Effector CD4-positive, alpha-beta T cell (primary cell): Measurements from ENCODE around the gene TMEM158. TPM values are rescaled to one million over a fixed set of nuclear protein-coding genes. Genes with fewer than 3 reads are reported as not detected.

Source experiments
- DNase-seq: peaks from one replicate; pipeline ENCODE4 v3.0.0-alpha.2; 2020
- total RNA-seq: gene quantifications from one replicate; lab custom pipeline; 2026; lab: John Stamatoyannopoulos, UW

Gene TMEM158
- not detected for total RNA-seq

DNA sequence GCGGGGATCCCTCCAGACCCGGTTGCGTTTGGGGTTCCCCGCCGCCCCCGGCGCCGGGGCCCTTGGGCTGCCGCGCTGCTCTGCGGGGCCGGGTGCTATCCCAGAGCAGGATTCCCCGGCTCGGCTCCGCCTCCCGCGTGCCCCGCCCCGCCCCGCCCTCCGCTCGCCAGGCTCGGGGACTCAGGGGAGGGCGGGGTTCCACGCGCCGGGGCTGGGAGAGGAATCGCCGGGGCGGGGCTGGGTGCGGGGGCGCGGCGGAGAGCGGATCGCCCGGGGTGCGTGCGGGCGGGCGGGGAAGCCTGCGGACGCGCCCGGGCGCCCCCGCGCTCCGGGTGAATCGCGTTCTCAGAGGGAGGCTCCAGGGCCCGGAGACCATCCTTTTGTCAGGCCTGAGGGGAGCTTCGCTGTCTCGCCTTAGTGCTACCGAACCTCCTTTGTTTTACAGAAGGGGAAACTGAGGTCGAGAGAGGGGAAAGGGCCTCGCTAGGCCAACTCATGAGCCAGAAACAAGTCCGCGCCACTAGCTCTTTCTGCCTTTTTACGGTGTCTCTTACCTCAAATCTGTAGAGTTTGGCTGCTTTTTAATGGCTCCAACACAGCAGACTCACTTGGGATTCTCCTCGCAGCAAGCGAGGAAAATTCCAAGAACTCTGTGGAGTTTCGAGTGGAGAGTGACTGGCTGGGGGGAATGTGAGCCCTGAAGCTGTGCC lies at the start of gene TMEM158:
TMEM158 (minus strand) TSS at position 82 of the 710 bp plus-strand sequence. CDS start 260 bp downstream, outside the sequence.
- peak; percentile 33 for DNase-seq

DNA sequence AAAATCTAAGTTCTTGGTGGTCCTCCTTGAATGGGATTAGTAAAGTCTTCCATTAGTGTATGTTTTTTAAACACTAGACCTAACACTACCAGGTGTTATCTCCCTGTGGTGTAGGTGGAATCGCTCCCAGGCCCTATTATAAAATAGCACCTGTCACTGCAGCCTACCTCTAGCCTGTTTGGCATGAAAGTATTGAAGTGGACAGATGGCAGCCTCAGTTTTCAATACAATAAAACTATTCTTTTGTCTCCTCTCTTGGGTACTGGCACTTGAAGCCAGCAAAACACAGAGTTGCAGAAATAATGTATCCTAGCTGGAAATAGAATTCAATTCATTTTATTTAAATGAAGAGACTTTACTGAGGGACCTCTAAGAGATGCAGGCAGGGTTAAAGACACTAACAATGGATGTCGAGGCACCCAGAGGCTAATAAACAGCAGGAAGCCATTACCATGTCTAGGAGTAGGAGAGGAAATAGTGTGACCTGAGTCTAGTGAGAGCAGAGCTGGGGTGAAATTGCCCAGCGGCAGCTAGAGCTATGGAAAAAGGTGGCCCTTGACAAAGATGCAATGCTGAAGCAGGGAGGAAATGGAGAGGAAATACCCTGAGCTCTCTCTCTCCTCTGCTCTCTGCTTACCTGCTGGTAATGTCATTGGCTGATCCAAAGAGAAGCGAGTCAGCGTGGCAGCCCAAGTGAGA lies 49.1 kb upstream of the TMEM158 start:
- DNase-seq, result no peak

DNA sequence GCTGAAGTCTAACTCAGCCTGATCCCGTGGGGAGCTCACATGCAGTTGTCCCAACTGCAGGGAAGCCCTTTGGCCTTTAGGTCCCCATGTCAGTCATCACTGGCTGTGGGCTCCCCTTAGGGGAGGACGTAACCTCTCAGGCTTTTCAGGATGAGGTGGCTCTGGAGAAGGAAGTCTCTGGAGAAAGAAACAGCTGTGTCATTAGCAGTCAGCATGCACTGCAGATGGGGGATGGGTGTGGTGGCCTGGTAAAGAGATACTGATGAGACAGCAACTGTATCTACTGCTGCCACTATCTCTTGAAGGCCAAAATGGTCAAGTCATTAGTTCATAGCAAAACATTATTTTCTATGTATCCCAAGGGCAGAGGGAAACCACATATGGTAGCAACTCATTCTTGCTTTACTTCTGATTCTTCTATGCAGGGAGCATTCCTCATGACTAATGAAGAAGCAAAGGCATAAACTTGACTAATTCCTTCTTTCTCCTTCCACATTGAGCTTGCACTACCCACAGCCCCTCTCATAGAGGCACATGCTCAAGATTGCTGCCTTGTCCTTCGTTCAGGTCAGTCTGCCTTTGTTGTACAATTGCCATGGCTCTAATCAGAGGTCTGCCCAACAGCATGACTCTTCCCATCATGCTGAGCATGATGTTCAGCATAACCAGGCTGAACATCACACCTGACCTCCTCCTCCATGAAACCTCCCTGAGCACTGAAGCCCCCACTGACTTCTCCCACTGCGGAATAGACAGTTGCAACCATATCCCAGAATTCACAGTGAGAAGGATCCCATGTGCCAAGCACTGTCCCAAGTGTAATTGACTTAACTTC lies 47.8 kb upstream of the TMEM158 start:
- no peak for DNase-seq

DNA sequence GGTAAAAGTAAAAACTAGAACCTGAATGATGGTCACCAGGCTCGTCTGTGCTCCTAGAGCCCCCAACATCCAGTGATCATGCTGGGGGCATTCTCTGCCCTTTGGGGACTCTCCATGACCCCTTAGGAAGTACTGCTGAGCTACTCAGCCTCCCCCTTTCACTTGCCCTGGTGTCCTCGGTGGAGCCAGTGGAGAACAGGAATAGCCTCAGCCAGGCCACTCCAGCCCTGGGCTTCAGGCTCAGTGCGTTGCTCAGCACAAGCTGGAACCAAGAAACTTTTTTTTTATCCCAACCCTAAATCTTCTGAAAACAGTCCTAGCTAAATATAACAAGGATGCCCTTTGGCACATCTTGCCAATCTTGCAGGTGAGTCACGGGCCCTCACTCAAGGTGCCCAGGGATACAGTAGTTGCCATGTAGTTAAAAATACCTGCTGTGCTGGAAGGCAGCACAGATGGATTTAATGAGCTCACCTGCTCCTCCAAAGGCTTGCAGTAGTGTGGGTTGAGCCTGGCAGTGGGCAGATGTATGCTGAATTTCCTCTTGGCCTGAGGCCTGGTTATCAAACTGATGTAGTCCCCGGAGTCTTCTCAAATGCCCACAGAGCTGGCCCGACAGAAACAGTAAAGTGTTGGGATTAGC lies 46.9 kb upstream of the TMEM158 start:
- DNase-seq, result no peak

DNA sequence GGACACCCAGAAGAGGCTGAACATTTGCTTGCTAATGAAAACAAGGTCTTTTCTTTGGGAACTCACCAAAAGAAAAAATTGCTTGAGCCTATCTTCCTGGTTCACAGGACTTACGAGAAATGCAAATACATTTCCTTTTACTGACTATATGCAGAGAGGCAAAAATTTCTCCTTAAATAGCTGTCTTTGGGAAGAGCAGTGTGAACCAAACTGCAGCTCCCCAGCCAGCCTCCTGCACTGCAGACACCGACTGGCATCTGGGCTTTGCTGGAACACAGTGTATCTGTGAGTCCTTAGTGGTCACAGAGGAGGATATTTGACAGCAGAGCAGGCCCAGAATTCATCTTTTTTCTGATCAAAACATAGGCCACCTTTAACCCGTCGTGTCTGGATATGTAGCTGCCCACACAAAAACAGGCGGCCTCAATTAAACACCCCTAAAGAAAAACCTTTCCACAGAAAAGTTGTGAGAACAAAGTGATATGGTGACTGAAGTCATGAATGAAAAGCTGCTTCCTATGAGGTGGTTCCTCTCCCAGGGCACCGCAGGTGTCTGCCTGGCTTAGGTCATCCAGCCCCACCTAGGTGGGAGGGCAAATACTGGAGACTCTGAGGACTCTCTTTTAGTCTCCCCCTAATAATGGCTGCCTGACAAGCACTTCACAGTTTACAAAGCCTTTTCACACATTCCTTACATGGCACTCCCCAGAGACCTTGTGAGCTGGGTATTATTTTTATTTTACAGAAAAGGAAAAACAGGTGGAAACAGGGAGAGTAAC lies 46.1 kb upstream of the TMEM158 start:
- DNase-seq, result no peak

DNA sequence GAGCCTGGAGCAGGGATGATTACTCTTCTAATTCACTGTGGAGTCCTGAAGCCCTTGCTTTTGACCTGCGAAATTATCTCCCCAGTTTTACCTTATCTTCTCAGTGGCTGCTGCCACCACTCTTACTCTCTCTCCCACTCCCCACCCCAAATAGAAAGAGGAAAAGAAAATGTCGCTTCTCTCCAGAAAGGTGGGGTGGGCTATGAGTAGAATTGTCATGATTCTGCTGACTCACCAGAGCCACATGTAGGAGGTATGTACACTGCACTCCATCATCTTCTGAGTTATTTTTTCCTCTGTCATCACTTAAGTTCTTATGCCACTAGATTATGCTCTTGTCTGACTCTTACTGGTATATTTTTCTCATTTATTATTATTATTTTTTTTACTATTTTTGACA lies 43.9 kb upstream of the TMEM158 start:
- DNase-seq, result no peak

DNA sequence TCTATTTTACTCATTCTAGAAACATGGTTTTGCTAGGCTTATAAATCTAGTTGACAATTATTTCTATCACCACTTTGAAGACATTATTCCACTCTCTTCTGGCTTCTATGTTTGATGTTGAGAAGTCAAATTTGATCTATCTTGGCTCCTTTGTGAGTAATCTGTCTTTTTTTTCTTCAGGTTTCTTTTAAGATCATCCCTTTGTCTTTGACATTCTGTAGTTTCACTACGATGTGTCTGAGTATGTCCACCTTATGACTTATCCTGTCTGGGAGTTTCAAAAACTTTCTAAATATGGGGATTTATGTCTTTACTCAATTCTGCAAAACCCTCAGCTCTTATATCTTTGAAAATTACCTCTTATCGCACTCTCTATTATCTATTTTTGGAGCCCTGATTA lies 41.0 kb upstream of the TMEM158 start:
- DNase-seq, result no peak

DNA sequence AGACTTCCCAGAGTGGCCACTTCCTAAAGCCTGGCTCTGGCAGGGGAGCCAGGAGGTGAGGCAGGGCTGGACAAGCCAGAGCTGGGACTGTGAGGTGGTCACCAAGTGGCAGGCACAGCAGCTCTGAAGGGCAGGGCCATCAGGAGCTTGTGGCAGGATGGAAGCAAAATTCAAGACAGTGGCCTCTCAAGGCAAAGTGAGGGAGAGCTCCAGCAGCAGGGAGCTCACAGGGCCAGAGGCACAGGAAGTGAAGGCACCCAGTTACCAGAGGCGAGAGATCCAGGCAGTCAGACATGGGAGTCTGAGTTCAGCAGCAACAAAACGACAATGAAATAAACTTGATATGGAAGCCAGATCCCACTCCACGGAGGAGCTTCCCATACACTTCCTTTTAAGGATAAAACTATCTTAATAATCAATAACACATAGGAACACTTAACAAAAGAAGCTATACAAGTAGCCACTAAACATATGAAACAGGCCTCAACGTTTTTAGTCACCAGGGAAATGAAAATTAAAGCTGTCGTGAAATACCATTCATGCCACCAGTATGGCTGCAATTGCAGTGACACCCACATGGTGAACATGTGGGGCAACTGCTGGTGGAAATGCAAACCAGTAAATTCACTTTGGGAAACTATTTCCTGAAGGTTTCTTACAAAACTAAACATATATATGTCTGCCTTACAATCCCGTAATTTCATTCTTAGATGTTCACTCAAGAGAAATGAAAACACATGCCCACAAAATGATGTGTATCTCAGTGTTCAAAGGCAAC lies 35.4 kb upstream of the TMEM158 start:
- DNase-seq, result no peak

DNA sequence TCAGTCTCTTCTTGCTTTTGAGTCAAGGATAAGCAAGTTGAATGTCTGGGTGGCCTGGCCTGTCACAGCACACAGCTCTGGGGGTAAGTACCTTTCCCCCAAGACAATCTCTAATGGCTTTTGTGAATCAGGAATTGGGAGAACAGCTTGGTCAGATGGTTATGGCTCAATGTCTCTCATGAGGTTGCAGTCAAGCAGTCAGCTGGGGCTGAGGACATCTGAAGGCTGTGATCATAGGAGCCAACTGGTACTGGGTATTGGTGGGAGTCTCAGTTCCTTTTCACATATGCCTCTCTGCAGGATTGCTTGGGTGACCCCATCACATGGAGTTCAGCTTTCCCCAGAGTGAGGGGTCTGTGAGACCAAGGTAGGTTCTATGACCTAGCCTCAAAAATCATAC lies 33.0 kb upstream of the TMEM158 start:
- DNase-seq, result no peak

DNA sequence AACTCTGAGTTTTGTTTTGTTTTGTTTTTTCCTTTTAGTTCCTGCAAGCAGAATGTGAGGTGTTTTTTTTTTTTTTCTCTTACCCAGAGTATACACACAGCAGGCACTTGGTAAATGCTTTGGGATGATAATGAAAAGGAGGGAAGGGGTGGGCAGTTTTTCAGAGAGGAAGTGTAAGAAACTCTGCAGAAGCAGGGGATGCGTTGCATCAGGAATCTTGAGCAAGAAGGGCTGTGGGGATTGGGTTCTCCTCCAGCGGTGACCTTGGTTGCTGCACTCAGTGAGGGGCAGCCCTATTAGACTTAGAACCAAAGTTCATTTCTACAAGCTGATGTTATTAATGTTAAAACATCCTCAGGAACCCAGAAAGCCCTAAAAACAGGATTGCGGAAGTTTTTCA lies 32.2 kb upstream of the TMEM158 start:
- DNase-seq, result no peak

DNA sequence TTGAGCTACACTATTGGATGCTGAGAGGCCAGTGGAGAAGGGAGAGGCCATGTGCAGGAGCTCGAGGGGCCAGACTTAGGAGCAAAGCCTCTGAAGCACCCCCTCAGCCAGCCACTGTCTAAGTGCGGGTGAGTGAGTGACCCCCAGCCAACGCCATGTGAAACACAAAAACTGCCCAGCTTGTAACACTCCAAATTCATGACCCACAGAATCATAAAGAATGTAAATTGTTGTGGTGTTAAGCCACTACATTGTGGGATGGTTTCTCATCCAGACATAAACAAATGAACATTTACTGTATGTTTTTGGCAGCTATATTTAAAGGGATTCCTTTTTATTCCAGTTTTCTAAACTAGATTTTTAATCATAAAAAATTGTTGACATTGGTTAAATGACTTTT lies 27.2 kb upstream of the TMEM158 start:
- DNase-seq, result no peak

DNA sequence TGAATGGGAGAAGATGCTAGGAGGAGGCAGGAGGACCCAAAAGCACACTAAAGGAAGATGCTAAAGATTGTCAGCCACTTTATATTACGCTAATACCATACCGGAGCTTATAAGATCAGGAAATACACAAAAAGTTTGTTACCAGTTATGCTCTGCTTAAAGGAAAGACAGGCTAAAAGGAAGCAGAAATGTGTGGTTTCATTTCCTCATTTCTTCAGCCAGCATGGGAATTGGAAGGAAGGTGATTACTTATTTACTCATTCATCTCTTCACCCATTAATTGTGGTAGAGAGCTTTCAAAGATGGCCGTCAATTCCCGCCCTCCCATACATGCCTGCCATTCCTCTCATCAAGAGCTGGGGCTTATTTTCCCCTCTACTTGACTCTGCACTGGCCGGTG lies 26.7 kb upstream of the TMEM158 start:
- no peak for DNase-seq

DNA sequence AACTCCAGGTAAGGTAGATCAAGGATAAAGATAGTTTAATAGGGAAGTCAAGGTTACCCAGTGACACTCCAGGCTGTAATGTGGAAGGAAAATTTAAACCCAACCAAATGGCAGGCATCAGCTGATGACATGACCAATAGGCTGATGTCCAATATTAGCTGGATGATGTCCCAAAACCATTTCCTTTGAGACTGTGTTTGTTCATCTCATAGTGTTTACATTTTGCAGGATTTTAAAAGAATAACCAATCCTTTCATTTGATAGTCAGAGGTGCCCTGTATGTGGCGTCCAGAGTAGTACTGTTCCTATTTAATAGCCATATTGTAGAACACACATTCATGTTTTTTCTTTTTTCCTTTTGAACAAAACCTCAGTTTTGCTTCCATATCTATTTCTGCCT lies 23.3 kb upstream of the TMEM158 start:
- DNase-seq, result no peak

DNA sequence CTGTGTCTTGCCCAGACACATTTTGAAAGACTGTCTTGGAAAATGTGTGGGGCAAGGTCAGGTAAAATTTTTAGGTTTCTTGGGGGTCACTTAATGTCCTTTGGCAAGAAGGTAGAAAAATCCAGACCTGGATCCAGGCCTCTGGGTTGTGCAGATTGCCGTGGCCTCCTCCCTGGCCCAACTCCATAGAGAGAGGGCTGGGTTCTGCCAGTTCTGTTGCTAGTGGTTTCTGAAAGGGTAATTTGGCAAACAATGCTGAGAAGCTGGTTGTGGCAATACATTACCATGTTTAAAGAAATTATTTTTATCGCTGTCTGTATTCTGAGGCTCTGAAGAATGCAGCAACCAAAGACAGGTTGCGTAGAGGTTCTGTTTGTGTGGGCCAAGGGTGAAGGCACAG lies 20.2 kb upstream of the TMEM158 start:
- no peak for DNase-seq

DNA sequence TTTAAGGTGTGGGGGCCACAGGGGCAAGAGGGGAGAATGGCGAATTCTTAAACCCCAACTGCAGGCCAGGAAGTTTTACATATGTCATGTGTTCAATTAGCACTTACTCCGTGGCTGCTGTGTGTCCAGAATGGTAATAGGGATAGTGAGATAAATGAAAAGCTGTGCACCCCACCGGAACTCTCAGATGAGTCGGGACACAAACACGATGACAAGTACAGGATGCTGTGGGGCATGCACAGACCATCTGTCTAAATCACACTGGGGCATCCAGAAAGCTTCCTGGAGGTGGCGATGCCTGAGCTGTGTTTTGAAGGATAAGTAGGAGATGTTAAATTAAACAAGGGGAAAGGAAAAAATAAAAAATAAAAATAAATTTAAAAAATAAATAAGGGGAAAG lies 18.3 kb upstream of the TMEM158 start:
- no peak for DNase-seq

DNA sequence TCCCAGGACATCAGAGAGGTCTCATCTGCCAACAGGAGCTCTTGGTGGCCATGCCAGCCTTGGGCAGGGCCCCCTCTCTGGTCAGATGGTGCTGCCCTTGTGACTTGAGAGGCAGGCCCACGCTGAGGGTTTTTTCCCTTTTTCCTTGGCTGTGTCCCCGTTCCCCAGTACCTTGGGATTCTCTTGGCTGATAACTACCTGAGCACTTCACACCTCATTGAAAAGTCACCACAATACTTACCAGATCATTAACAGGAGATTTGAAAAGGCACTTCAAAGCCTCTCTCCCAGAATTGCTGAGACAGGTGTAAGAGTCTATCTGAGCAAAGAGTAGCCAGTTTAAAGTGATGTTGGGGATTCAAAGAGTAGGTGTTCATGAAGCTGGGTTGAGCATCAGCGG lies 15.1 kb upstream of the TMEM158 start:
- no peak for DNase-seq

DNA sequence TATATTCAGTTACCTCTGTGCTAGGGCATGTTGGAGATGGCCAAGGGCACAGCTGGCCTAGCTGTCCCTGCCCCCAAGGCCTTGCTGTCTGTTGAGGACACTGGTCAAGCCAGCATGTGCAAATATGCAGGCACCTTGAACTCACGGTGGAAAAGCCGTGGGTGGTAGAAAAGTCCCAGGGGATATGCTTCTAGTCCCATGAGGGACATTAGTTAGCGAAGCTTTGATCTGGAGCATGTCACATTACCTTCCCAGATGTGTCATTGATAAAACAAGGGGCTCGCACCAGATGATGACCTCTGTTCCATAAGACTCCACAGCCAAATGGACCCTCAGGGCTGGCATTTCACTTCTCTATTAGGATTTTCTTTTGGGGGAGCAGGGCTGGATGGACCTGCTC lies 14.2 kb upstream of the TMEM158 start:
- no peak for DNase-seq

DNA sequence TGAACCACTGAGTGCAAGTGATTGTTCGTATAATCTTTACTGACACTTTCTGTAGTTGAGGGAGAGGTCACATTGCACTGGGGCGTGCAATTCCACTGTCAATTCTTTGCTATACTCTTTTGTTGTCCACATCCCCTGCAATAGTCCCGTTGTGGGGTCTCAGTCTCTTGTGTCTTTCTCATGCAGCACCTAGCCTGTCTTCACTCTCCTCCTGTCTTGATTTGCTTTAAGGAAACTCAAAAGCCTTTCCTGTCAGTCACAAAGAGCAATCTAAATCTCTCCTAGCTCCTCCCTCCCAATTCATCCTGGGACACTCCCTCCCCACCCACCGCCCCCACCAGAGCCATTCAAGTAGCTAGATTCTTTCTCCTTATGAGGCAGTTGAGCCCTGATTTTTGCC lies 13.2 kb upstream of the TMEM158 start:
- no peak for DNase-seq

DNA sequence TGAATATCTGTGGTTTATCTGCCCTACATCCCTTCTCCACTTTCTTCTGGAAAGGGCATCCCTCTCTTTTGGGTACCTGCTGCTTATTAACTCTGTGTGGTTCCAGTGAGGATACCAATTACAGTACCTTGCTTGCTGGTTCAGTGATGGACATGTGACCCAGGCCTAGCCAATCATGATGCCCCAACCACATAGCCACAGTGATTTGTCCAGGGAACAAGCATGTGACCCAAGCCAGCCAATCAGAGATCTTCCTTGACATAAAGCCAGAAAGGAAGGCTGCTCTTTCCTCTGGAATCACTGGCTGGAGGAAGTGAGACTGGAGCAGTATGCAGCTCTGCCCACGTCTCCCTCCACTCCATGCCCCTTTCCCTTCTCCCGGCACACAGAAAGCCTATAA lies 10.9 kb upstream of the TMEM158 start:
- no peak for DNase-seq

DNA sequence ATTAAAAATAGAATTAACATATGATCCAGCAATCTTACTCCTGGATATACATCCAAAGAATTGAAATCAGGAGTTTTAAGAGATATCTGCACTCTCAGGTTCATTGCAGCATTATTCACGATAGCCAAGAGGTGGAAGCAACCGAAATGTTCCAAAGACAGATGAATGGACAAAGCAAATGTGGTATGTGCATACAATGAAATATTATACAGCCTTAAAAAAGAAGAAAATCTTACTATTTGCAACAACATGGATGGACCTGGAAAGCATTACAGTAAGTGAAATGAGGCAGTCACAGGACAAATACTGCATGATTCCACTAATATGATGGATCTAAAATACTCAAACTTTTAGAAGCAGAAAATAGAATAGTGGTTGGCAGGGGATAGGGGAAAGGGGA lies 9.3 kb upstream of the TMEM158 start:
- DNase-seq, result no peak

DNA sequence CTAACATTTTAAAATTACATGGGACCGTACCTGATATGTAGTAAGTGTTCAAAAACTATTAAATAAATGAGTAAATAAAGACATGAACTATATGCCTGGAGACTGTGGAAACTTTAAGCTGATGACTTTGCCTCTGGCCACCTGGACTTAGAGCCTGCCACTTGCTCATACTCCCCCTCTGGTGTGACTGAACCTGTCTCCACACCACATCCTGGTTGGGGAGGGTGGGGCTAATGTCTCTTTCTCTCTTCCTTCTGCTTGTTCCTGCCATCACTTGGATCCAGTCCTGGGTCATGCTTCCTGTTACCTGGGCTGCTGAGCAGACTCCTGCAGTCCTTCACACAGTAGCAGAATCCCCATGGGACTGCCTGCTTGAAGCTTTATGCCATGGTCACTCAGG lies 8.2 kb upstream of the TMEM158 start:
- no peak for DNase-seq

DNA sequence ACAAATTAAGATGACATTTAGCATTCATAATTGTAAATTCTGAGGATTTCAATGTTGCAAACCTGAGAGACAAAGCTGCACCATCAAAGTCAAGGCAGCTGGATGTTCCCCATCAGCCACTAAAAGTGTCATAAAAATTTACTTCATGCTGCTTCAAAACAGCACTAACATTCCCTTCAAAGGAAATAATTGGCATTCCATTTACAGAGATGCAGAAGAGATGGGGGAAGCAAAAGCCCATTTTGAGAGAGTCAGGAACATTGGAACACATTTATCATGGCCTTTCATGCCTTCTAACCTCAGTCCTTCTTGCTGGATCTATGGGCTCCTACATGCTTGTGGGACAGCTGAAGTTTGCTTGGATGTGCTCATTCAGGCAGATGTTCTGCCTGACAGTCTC lies 6.4 kb upstream of the TMEM158 start:
- DNase-seq, result no peak
